ENCODE results near the gene NPAS3.

The NPAS3 gene

DNA sequence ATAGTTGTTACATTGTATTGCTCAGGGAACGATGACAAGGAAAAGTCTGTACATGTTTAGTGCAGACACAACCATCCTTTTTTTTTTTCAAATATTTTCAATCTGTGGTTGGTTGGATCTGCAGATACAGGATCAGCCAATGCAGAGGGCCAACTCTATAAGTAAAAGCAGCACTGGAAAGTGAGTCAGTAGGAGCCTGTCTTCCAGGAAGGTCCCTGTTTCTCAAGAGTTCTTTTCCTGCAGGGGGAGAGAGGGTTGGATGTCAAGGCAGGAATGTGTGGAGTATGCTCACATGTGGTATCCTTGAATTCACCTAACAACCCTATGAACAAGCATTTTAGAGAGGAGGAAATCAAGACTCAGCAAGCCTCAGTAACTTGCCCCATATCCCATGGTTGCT lies 409.1 kb downstream of the NPAS3 start:
- DNase-seq: no peak

DNA sequence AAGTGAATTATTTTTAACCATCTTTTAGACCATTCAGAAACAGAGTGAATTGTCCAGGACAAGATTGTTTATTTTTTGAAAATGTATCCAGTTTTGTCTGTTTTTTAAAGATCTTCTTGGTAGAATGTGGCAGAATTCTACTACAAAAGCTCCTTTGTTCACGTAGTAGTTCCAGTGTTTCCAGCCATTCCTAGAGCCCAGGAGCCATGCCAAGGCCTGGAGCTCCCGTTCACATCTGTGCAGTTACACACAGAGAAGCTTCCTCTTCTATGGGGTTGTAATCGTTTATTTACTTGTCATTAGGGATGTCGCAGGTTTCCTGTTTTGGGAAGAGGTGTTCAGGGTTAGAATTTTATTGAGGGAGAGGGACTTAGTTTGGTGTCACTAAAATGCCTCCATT lies 409.8 kb downstream of the NPAS3 start:
- DNase-seq: no peak

DNA sequence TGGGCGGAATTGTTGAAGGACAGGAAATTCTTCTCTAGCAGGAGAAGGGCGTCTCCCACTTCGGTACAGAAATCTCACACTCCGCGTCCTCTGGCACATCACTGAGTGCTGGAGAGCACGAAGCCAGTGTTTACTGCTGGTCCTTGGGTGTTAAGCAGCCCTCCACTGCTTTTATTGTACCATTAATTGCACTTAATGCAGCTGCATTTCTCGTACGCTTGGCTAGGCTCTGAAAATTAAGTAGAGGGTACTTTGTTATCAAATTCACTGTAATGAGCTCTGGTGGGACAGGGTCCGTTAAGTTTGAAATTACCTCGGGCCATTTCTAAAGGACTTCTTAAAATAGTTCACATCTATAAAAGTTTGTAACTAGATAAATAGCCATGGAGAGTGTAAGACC lies 411.2 kb downstream of the NPAS3 start:
- no peak for DNase-seq

DNA sequence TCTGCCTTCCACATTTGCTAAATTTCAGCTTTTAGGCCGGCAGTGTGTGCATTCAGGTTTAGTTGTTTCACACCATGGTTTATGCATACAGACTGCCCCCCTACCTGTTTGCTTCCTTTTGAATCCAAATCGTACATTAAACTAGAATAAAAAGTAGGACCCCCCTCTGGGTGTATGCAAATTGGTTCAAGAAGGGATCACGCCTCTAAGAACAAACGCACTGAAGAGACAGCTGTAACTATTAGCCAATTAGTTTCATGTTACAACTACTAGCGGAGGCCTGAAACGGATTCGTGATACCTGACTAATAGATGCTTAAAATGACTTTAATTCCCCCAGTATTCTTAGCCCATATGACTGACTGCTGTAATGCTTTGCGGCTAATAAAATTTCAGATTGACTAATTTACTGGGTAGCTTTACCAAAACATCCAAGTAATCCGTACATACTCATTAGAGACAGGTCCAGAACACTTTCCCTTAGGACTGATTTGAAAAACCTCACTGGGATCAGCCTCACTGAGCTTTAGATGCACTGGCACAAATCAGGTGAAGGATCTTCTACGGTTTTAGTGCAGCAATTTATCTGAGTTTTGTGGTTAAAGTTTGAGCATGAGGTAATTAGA lies 411.8 kb downstream of the NPAS3 start:
- no peak for DNase-seq

DNA sequence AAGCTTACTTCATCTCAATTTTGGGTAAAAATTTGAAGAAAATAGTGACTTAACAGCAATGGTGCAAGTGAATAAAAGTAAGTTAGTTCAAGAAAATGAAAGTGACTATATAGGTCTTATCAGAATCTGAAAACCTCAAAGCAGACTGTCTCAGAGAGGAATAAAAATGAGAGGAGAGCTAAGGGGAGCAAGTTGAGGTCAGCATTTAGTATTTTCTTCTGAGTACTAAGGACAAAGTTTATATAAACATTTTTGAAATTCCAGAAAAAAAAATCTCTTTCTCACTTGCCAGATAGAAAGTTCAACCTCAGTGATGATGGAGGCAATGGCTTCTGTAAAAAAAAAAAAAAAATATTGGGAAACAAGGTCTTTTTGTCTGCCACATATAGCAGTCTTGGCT lies 414.1 kb downstream of the NPAS3 start:
- DNase-seq: no peak

DNA sequence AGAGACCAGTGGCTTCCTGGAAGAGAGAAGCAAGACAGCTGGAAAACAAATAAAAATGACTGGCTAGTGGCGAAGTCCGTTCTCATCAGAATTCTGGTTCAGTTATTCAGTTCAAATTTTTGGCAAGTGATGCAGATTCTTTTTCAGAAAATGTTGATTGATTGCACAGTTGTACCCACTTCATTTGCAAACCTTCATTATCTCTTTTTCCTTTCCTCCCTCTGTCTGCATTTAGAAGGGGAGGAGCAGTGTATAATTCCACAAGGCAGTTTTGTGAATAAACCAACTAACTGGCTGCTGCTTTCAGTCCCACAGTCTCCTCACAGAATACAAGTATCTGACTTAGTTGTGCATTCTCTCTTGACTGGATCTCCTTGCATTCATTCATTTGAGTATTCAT lies 417.5 kb downstream of the NPAS3 start:
- DNase-seq: no peak

DNA sequence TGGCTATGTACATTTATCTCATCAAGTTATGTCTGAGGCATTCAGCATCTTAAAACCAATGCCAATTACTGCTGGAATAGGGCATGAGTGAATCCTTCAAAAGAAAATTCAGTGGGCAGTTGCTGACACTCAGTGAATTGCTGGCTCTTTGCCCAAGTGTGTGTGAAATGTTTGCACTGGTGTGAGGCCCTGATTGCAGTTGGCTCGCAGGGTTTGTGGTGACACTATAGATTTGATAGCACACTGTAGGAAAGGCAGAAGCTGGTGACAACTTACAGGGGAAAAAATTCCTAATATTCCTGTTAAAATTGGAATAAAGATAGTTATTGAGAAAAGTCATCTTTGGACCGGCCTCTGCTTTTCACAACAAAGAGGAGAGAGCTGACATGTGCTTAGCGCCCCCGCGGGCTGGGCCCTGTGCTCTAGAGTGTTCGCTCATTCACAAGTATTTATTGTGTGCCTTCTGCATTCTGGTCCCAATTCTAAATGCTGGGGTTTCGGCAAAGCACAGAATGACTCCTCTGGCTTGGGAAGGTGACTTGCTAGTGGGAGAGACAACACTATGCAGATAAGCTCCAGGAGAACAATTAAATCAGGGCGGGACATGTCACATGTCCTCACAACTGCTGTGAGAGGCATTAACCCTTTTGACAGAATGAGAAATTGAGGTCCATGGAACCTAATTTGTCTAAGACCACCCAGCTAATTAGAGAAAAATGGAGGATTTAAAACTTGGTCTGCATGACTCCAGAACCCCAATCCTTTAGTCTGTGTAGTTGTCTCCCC lies 418.7 kb downstream of the NPAS3 start:
- no peak for DNase-seq

DNA sequence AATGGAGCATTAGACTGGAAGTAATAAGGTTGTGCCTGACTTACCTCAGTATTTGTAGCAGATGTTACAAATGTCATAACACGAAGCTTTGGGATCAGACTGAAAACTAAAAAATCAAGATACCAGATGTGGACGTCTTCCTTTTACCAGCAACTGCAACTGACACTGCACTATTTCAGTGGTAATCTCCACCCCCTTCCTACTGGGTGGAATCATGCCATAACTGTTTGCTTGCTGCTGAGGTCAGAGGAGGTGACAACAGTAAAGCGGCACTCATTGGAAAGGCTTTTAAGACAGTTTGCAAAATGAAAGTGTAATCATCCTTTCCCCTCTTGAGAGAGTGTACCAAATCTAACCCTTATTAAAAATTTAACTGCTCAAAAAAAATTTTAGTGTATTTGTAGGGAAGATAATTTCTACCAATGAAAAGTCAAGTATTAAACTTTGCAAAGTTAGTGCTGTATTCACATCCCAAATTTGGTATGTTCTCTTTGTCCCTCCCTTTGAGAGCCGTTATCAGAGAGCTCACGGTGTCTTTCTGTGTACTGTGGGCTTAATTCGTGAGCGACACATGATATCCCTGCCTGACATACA lies 420.7 kb downstream of the NPAS3 start:
- DNase-seq: no peak

DNA sequence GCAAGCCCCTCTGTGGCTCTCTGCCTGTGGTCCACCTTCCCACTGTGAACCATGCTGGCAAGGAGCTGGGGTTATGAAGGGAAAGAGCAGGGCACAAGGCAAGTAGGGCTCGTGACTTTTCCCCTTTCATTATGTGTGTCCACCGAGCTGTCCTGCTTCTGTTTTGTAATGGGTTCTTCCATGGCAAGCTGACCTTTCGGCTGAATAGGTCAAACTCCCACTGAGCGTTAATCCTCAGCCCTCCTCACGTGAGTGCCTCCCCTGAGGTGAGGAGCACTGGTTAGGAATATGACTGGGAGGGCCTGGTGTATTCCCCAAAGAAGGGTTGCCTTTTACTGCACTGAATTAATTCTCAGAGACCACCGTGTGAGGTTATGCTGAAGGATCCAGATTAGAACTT lies 424.3 kb downstream of the NPAS3 start:
- DNase-seq: no peak

DNA sequence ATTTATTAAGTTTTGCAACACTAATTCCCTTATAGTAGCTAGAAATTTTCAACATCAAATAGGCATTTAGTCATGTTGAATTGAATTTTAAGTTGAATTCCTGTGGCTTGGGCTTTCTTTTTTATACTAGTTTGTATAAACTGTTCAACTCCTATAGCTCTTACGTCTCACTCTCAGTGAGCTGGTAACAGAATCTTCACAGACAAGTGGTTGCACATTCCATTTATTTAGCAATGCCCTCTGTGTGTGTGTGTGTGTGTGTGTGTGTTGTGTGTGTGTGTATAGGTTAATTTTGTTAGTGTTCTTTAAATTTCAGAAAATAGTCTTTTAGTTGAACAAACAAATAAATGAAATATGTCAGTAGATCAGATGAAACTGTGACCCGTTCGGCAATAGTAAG lies 425.0 kb downstream of the NPAS3 start:
- no peak for DNase-seq

DNA sequence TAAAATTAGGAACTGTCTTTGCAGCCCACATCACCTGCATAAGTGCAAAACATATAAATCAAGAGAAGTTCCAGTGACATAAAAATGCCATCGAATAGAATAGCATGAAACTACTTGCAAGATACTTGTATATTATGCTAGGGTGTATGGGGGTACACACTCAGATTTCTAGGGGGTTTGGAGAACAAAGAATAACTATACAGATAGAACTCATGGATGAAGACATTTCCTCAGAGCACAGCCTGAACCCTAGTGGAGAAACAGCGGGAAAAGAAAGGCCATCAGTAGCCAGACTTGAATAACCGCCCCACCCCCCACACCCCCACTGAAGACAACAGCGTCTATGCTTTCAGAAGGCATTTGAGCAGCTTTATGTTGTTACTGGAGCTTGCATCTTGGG lies 425.8 kb downstream of the NPAS3 start:
- no peak for DNase-seq

DNA sequence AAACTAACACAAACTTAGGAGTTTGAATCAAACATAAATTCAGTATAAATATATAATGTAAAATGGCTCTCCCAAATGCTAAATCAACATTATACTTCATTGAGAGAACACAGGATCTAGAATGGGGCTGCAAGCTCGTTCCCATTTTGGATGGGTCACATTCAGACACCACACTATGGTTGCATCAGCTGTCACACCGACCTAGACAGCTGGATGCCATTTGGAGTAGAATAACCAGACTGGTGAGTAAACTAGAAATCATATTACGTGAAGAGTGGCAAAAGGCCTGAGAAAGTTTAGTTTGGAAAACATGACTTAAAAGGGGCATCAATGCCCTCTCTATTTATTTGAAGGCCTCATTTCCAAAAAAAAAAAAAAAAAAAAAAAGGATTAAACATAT lies 430.4 kb downstream of the NPAS3 start:
- DNase-seq: no peak

DNA sequence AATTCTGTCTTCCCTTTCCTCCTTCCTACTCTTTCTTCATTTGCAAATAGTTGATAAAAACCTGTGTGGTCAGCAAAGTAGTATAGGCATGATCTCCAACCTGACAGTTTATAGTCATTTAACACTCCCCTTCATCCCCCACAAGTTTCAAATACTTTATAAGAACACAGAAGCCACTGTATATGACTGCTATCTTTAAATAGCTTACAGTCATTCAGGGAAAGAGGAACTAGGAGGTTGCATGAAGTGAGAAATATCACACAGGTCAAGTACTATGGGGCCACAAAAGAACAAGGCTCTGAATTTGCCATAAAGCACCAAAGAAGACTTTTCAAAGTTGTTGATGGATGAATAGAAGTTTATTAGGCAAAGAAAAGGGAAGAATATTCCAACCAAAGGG lies 431.3 kb downstream of the NPAS3 start:
- DNase-seq: no peak

DNA sequence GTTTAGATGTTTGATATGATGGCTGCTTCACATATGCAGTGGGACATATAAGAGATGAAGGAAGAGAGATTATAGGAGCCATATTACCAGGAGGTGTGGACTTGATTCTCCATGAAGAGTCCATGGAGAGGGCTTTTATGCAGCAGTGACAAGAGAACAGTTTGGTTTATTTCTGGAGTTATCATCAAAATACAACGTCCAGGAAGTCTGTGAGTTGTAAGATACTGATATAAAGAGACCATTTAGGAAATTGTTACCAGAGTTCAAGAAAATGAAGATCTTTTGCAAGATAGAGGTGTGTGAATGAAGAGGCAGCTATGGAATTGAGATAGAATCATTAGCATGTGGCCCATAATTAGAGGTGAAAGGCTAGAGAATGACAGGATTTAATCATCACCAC lies 431.7 kb downstream of the NPAS3 start:
- no peak for DNase-seq

DNA sequence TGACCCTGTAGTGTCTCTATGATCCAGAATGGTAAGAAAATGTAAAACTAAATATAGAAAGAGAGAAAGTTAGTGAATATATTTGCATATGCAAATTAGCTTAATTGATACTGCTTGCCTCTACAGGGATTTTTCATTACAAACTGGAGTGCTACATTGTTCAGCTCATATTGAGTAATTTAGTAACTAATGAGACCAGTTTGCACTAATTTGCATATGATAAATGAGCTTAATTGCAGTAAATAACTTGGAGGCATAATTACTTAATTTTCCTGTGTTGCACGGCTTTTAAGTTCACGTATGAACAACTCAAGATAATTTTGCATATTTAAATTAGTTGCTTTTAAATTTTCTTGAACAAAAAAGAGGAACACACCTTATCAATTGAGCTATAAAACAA lies 436.5 kb downstream of the NPAS3 start:
- no peak for DNase-seq

DNA sequence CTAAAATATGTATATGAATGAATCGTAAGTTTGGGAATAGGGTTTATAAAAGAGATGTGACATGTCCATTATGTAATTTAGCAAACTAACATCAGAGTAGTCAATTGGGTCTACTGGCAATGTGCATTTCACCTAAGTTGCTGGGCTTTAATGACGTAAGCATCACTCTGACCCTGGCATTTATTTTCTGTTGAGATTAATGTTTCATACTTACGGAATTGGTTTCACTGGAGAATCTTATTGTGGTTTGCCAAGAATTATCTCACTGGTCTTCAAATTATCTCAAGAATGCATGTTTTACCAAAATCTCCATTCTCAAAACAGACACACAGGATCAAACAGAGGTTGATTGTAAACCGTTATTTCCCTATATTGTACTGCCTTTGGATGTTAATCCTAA lies 437.1 kb downstream of the NPAS3 start:
- no peak for DNase-seq

DNA sequence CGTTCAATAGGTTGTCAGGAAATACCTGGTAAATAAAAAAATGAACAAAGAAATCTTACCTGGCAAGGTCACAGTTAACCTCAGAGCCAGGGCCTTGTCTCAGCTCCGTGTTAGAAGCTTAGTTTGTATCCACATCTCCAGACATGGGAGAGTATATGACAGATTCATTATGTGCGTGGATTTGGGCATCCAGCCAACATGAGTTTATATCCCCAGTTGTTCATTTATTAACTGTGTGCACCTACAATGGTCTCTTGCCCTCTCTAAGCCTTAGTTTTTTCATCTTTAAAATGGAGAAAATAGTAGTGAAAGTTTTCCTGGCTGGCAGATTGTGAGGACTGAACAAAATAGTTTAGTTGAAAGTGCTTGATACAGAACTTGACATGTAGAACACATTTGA lies 437.8 kb downstream of the NPAS3 start:
- no peak for DNase-seq

DNA sequence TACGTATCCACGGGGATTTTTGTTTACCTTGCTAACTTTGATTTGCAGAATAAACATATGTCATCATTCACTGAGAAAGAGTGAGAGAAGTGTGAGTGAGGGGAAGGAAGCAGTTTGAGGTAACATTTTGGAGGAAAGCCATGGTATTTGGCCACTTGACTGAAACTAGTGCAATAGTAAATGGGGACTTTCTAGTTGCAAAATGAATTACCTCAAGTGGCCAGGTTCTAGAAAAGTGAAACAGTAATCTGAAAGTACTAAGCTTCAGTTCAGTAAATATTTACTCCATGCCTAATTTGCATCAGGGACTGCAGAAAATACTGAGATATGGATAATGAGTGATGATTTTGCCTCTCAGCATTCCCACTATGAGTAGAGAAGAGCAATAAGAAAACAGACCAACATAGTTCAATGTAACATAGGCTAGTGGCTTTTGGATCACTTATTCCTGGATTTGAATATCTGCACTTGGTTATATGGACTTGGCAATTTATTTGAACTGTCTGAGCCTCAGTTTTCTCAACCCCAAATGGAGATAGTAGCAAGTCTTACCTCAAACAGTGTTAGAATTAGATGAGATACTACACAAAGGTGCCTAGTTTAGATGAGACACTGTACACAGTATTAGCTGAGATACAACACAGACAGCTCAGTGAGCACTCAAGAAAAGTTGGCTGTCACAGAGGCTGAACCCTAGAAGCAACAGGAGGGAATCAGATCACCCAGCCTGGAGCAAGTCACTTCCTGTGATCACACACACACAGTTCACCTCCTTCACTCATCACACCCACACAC lies 439.1 kb downstream of the NPAS3 start:
- no peak for DNase-seq

DNA sequence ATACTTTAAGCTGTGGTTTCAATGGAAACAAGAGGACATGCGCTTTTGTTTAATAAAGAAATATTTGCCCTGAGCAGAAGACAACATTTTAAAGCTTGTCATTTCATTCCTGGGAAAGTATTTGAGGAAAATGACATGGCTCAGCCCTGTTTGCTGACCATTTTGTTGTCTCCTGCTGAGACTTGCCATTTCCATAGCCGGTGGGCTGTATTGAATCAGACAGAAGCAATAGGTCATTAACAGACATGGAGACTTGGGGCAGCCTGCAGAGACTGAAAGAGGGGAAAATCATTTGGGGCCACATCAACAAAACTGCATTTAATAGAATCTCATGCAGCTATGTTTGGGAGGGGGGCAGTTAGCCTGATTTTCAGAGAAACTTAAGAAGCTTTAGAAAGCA lies 443.0 kb downstream of the NPAS3 start:
- no peak for DNase-seq

DNA sequence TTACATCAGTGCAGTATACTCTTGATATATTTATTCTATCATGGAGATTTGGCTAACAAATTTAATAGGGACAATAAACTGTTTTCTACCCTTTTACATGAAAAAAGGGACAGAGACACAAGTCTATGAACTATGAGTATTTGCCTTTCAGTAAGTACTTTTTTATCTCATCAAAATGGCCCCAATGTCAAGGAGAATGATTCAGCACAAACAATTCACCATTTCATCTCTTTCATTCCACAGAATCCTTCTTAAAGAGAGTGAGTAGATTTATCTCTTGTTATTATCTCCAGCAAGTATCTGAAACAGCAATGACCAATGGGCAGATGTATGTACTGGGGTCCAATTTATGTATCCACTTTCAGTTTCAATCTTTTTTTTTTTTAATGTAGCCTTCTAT lies 447.5 kb downstream of the NPAS3 start:
- DNase-seq: no peak

DNA sequence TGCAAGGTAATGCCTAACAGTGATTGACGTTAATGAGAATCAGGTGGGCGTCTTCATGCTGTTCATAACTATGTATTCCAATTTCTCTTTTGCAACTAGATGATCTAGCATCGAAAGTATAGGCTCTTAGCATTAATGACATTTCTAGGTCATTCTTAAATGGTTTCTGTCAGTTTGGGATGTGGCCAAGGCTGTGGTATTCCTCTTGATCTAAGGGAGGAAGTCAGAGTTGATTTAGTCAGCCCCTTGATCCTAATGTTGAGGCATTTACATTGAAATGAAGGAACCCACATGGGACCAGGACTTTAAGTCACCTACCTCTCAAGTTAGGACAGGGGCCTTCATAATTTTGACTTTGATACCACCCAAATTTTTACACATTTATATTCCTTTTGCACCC lies 448.1 kb downstream of the NPAS3 start:
- DNase-seq: no peak

DNA sequence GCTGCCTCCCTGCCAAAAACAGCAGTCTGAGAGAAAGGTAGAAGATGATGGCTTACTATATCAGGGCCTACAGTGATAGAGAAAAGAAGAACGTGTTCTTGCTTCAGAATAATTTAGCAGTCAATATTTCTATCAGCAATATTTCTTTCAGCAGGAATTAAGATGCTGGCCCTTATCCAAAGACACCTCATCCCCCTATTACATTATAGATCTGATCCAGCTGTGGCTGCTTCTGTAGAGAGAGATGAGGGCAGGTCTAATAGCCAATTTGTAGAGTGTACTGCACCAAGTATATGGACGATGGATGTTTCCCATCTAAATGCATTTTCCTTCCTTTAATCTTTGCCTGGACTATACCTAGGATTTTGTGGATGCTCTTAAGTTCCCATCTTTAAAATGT lies 451.7 kb downstream of the NPAS3 start:
- no peak for DNase-seq

DNA sequence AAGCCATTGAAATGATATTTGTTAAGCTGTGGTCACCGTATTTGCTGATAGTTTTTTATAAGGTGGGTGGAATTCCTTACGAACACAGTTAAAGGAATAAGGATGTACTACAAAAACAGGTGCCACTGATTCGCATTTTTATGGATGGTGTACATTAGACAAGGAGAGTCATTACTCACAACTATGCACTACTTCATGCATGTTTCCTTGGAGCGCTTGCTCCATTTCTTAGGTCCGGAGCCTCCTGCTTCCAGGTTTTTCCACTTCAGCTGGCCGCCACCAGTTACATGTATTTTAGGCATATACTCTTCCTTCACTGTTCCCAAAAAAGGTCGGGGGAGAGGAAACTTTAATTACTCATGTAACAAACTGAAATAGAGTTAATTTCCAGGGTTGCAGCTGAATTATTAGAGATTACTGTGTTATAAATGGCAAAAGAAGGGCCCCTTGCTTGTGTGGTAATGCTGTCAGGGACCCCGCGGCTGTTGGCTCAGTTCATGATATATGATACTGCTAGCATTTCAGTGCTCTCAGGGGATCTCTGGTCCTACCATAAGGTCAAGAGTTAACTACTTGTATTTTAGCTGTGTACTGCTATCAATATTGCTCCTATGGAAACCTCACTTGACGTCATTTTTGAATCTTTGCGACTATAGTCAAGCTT lies 454.7 kb downstream of the NPAS3 start:
- no peak for DNase-seq
